HEK293 (cell line): ENCODE results near the gene C9orf78.

Experiments
- CTCF ChIA-PET: fragments of 350-600 bp; formaldehyde crosslinking; extraction: SDS; loops from one replicate; lab custom pipeline; 2021; ENCODE audit warnings: antibody characterized with exemption; lab: Yijun Ruan, JAX
- POLR2A ChIA-PET: fragments of 300-600 bp; formaldehyde crosslinking; extraction: SDS; loops from one replicate; lab custom pipeline; 2020; ENCODE audit warnings: antibody characterized with exemption, inconsistent platforms; lab: Yijun Ruan, JAX
- H3K27ac ChIP-seq: fragments of 200-500 bp; sonication (Bioruptor generic); 2 replicates; pipeline ENCODE4 v1.5.1; 2014; ENCODE audit warnings: low read depth, low read length, control low read depth, inconsistent platforms; ENCODE audit errors: extremely low read depth
- H3K36me3 ChIP-seq, 2 experiments: fragments of 200-500 bp in 1 of 2; sonication (Bioruptor generic) in 1 of 2; 1 replicate in 1 of 2; 2 replicates in 1 of 2; pipeline ENCODE4 v1.5.1; 2014 to 2017; ENCODE audit warnings: inconsistent platforms in 2 of 2, low read length in 2 of 2; ENCODE audit not compliant: control insufficient read depth in 2 of 2, insufficient read depth in 1 of 2
- H3K4me1 ChIP-seq: fragments of 200-500 bp; sonication (Bioruptor generic); 2 replicates; pipeline ENCODE4 v1.5.1; 2014; ENCODE audit warnings: mild to moderate bottlenecking, low read length, inconsistent platforms; ENCODE audit not compliant: control insufficient read depth, insufficient read depth
- H3K4me3 ChIP-seq: 2 replicates; pipeline ENCODE4 v1.5.1; 2011; ENCODE audit warnings: low read depth, mild to moderate bottlenecking, control low read depth, low read length, moderate library complexity
- H3K9me3 ChIP-seq: fragments of 200-500 bp; sonication (Bioruptor generic); 2 replicates; pipeline ENCODE4 v1.5.1; 2014; ENCODE audit warnings: low read depth, low read length, inconsistent platforms; ENCODE audit not compliant: control insufficient read depth, insufficient read depth
- BCL11A ChIP-seq: fragments of 450-650 bp; formaldehyde crosslinking; IDR thresholded peaks from 2 replicates; pipeline ENCODE4 v1.5.1; 2016; ENCODE audit warnings: low read depth, missing biosample characterization, missing genetic modification characterization
- FEZF1 ChIP-seq: fragments of 450-650 bp; formaldehyde crosslinking; IDR thresholded peaks from 2 replicates; pipeline ENCODE4 v1.5.1; 2016; ENCODE audit warnings: missing biosample characterization, missing genetic modification characterization
- GLI2 ChIP-seq: fragments of 450-650 bp; formaldehyde crosslinking; IDR thresholded peaks from 2 replicates; pipeline ENCODE4; 2017; ENCODE audit warnings: missing biosample characterization, missing genetic modification characterization, low read depth, borderline replicate concordance
- GLIS1 ChIP-seq: fragments of 450-650 bp; formaldehyde crosslinking; IDR thresholded peaks from 2 replicates; pipeline ENCODE4 v1.5.1; 2016; ENCODE audit warnings: missing biosample characterization, missing genetic modification characterization
- HOXD13 ChIP-seq: sonication (generic); formaldehyde crosslinking; IDR thresholded peaks from 2 replicates; pipeline ENCODE4 v1.8.0; 2022; ENCODE audit warnings: missing genetic modification reagents, borderline replicate concordance
- KLF8 ChIP-seq: fragments of 450-650 bp; formaldehyde crosslinking; IDR thresholded peaks from 2 replicates; pipeline ENCODE4 v1.5.1; 2016; ENCODE audit warnings: missing biosample characterization, missing genetic modification characterization
- PBX3 ChIP-seq: sonication (generic); formaldehyde crosslinking; IDR thresholded peaks from 2 replicates; pipeline ENCODE4 v1.8.1; 2022; ENCODE audit warnings: mild to moderate bottlenecking, moderate library complexity, missing genetic modification reagents
- PRDM1 ChIP-seq: fragments of 450-650 bp; formaldehyde crosslinking; IDR thresholded peaks from 2 replicates; pipeline ENCODE4; 2016; ENCODE audit warnings: missing biosample characterization, missing genetic modification characterization
- YY1 ChIP-seq: fragments of 450-650 bp; formaldehyde crosslinking; IDR thresholded peaks from 2 replicates; pipeline ENCODE4 v1.5.1; 2018; ENCODE audit warnings: missing biosample characterization, missing genetic modification characterization
- ZFP3 ChIP-seq: fragments of 450-650 bp; formaldehyde crosslinking; IDR thresholded peaks from 2 replicates; pipeline ENCODE4 v1.5.1; 2016; ENCODE audit warnings: low read depth, missing biosample characterization, missing genetic modification characterization
- ZFP37 ChIP-seq: fragments of 450-650 bp; formaldehyde crosslinking; IDR thresholded peaks from 2 replicates; pipeline ENCODE4 v1.5.1; 2016; ENCODE audit warnings: missing biosample characterization, missing genetic modification characterization
- ZNF10 ChIP-seq: fragments of 450-650 bp; formaldehyde crosslinking; IDR thresholded peaks from 2 replicates; pipeline ENCODE4 v1.5.1; 2017; ENCODE audit warnings: missing biosample characterization, missing genetic modification characterization
- ZNF138 ChIP-seq: fragments of 450-650 bp; formaldehyde crosslinking; IDR thresholded peaks from 2 replicates; pipeline ENCODE4 v1.5.1; 2016; ENCODE audit warnings: missing biosample characterization, missing genetic modification characterization, borderline replicate concordance
- ZNF169 ChIP-seq: fragments of 450-650 bp; formaldehyde crosslinking; IDR thresholded peaks from 2 replicates; pipeline ENCODE4 v1.5.1; 2016; ENCODE audit warnings: missing biosample characterization, missing genetic modification characterization
- ZNF26 ChIP-seq: fragments of 450-650 bp; formaldehyde crosslinking; IDR thresholded peaks from 2 replicates; pipeline ENCODE4 v1.5.1; 2016; ENCODE audit warnings: missing biosample characterization, missing genetic modification characterization
- ZNF292 ChIP-seq: fragments of 450-650 bp; formaldehyde crosslinking; IDR thresholded peaks from 2 replicates; pipeline ENCODE4 v1.5.1; 2016; ENCODE audit warnings: low read depth, missing biosample characterization, missing genetic modification characterization, borderline replicate concordance
- ZNF37A ChIP-seq: fragments of 450-650 bp; IDR thresholded peaks from 2 replicates; pipeline ENCODE4 v1.5.1; 2018; ENCODE audit warnings: missing biosample characterization, missing genetic modification characterization
- ZNF404 ChIP-seq: fragments of 450-650 bp; formaldehyde crosslinking; IDR thresholded peaks from 2 replicates; pipeline ENCODE4 v1.5.1; 2017; ENCODE audit warnings: missing biosample characterization, missing genetic modification characterization
- ZNF518A ChIP-seq: fragments of 450-650 bp; formaldehyde crosslinking; conservative IDR thresholded peaks from 2 replicates; pipeline ENCODE4 v1.5.1; 2016; ENCODE audit warnings: low read depth, missing biosample characterization, missing genetic modification characterization
- ZNF530 ChIP-seq: fragments of 450-650 bp; formaldehyde crosslinking; IDR thresholded peaks from 2 replicates; pipeline ENCODE4 v1.5.1; 2016; ENCODE audit warnings: low read depth, missing biosample characterization, missing genetic modification characterization
- ZNF629 ChIP-seq: fragments of 450-650 bp; formaldehyde crosslinking; IDR thresholded peaks from 2 replicates; pipeline ENCODE4 v1.5.1; 2017; ENCODE audit warnings: missing biosample characterization, missing genetic modification characterization
- ZNF692 ChIP-seq: fragments of 450-650 bp; formaldehyde crosslinking; IDR thresholded peaks from 2 replicates; pipeline ENCODE4 v1.5.1; 2016; ENCODE audit warnings: missing biosample characterization, missing genetic modification characterization

C9orf78 gene

GRCh38 chr9:129879103-129879699 lies 44.1 kb upstream of the C9orf78 start:
- no peak overlapping the region for H3K27ac ChIP-seq
- H3K4me3 ChIP-seq = no peak overlapping the region
- ChIA-PET POLR2A (no interaction called here), CTCF (interaction anchor here (0.6 kb wide), 1 partner anchor 449 kb away, joined by 3 read pairs; no protein-coding TSS in a partner anchor)
- no peaks in the 10 kb centered on the region for H3K4me1 ChIP-seq
- TF ChIP-seq ZNF26 (tag by site-specific recombination) (no peak), ZNF292 (tag by site-specific recombination) (no peak), HOXD13 (CRISPR knock-in tag) (no peak), GLIS1 (tag by site-specific recombination) (no peak), ZFP3 (tag by site-specific recombination) (no peak), BCL11A (tag by site-specific recombination) (no peak), ZNF37A (tag by site-specific recombination) (no peak), FEZF1 (tag by site-specific recombination) (no peak), ZNF169 (tag by site-specific recombination) (no peak), ZNF518A (tag by site-specific recombination) (no peak)
- H3K36me3 ChIP-seq = peaks cover 0 to 57% of the 10 kb centered on the region in 2 experiments; a peak in 1 of 3 replicates
- H3K9me3 ChIP-seq = no peaks in the 10 kb centered on the region

GRCh38 chr9:129878291-129878690 lies 43.2 kb upstream of the C9orf78 start:
- H3K9me3 ChIP-seq = no peaks in the 10 kb centered on the region
- ChIA-PET POLR2A (no interaction called here), CTCF (interaction anchor here (0.6 kb wide), 1 partner anchor 162 kb away, joined by 3 read pairs; no protein-coding TSS in a partner anchor)
- H3K4me1 ChIP-seq = no peaks in the 10 kb centered on the region
- no peak overlapping the region for H3K4me3 ChIP-seq
- H3K27ac ChIP-seq = no peak overlapping the region
- 0 out of 2 replicates have a peak, but pooled peaks have one; percentile 49 for TF ChIP-seq GLIS1 (tag by site-specific recombination)
- TF ChIP-seq PRDM1 (tag by site-specific recombination) = no peak
- H3K36me3 ChIP-seq = peaks cover 0 to 63% of the 10 kb centered on the region in 2 experiments; a peak in 1 of 3 replicates

GRCh38 chr9:129876815-129877214 lies 41.7 kb upstream of the C9orf78 start:
- Histone ChIP-seq H3K4me3 (no peak overlapping the region), H3K9me3 (no peaks in the 10 kb centered on the region), H3K36me3 (peaks cover 0 to 55% of the 10 kb centered on the region in 2 experiments; a peak in 1 of 3 replicates), H3K4me1 (no peaks in the 10 kb centered on the region), H3K27ac (no peak overlapping the region)
- ChIA-PET CTCF (no interaction called here), POLR2A (no interaction called here)
- TF ChIP-seq GLI2 (no peak), ZFP37 (tag by site-specific recombination) (no peak), KLF8 (tag by site-specific recombination) (no peak), PBX3 (CRISPR knock-in tag) (no peak), ZNF692 (tag by site-specific recombination) (no peak), ZNF629 (tag by site-specific recombination) (no peak), YY1 (tag by site-specific recombination) (no peak), ZNF404 (no peak), ZNF10 (tag by site-specific recombination) (no peak), ZNF530 (tag by site-specific recombination) (no peak), ZNF138 (tag by site-specific recombination) (no peak)
